GM23248 (cell line): Measurements from ENCODE around the gene SLC39A1.
"Not testable (repeated sequence)": the region's sequence is repeated elsewhere in the genome, so short reads cannot be mapped to it uniquely, and the experiment has no call there.

Experiments used
- EZH2 ChIP-seq: fragments of 200-600 bp; sonication (generic); IDR thresholded peaks from 2 replicates; pipeline ENCODE4 v1.6.1; 2018; ENCODE audit warnings: antibody characterized with exemption, mild to moderate bottlenecking; ENCODE audit not compliant: insufficient read depth, poor library complexity, severe bottlenecking
- EZH2phosphoT487 ChIP-seq: fragments of 200-600 bp; sonication (generic); IDR thresholded peaks from 2 replicates; pipeline ENCODE4 v1.6.1; 2018; ENCODE audit warnings: antibody characterized with exemption, moderate library complexity, mild to moderate bottlenecking, low read depth; ENCODE audit not compliant: insufficient read depth

DNA sequence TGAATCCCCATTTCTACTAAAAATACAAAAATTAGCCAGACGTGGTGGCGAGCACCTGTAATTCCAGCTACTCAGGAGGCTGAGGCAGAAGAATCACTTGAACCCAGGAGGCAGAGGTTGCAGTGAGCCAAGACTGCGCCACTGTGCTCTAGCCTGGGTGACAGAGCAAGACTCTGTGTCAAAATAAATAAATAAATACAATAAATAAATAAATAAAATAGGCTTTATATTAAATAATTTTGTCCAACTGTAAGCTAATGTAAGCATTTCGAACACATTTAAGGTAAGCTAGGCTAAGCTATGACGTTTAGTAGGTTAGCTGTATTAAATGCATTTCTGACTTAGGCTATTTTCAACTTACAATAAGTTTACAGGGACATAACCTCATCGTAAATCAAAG is 52.8 kb downstream of the SLC39A1 start:
- not testable (repeated sequence) for TF ChIP-seq EZH2, EZH2phosphoT487
